GM18520 (cell line): ENCODE measurements around the gene RALB.
"Not testable (repeated sequence)": the region's sequence is repeated elsewhere in the genome, so short reads cannot be mapped to it uniquely, and the experiment has no call there.

Experiments
- ATAC-seq: cut with Tn5 transposase; IDR thresholded peaks from one replicate; pipeline ENCODE4 v1.9.1; 2021; ENCODE audit not compliant: unreplicated experiment

Gene RALB

DNA sequence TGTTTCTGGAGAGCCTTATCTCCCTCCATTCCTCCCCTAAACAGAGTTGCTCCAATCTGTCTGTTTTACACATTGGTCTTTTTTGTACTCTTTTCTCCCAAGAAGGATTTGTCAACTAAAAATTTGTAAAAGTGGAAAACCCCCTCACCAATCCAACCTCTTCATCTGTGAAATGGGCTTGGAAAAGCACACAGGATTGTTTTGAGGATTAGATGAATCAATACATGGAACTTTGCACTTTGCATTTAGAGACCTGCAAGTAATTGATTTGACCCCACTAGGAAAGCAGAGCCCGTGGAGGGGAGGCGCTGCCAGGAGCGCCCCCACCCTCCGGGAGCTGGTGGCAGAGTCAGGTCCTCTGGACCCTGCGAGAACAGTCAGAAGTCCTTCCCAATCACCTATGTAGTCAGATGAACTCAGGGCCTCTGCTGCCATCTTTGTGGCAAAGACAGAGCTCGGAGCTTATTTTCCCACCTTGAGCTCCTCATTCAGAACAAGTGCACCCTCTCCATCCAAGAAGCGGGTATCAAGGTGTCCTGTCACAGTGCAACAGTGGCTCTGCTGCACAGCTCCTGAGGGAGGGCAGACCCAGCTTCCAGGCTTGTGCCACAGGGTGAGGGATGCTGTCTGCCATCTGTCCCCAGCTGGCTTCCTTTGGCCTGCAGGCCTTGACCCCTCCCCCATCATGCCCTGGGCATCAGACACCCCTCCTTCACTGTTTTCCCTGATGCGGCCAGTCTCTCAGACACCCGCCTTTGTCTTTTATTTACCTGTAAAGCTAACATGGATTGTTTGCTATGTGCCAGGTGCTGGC is 27.7 kb upstream of the RALB start:
- no peak for ATAC-seq

DNA sequence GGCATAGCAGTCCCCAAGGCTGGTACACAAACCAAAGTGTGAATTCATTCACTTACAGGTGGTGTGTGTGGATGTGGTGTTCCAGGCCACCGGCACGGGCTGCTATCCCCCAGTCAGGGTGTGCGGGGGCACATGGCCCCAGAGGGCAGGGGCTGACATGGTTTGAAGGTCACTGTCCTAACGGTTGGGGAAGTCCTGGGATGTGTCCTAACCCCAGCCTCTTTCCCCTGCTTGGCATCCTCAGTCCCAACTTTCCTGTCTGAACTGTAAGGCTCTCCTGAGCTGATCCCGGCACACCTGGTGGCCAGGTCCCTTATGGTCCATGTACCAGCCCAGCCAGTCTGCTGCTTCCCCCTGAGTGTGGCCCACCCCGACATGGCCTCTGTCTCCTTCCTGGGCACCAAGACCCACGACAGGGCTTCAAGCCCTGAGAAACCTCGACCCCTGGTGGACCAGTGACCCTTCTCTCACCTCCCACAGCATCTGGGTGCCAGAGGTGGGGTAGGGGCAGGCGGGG is 27.0 kb upstream of the RALB start:
- ATAC-seq = no peak

DNA sequence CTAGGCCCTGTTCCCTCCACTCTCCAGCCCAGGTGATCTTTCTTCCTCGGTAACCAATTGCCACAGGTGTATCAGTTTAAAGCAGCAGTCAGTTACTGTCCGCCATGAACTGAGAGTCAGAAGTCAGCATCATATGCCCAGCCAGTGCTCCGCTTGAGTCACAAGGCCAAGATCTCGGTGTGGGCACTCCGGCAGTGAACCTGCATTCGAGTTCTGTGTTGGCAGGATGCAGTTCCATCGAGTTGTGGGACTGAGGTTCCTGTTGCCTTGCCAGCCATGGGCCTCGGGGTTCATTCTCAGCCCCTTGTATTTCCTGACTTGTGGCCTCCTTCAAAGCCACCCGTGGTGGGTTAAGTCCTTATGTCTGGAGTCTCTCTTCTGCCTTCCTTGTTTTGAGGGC is 26.3 kb upstream of the RALB start:
- no peak for ATAC-seq

DNA sequence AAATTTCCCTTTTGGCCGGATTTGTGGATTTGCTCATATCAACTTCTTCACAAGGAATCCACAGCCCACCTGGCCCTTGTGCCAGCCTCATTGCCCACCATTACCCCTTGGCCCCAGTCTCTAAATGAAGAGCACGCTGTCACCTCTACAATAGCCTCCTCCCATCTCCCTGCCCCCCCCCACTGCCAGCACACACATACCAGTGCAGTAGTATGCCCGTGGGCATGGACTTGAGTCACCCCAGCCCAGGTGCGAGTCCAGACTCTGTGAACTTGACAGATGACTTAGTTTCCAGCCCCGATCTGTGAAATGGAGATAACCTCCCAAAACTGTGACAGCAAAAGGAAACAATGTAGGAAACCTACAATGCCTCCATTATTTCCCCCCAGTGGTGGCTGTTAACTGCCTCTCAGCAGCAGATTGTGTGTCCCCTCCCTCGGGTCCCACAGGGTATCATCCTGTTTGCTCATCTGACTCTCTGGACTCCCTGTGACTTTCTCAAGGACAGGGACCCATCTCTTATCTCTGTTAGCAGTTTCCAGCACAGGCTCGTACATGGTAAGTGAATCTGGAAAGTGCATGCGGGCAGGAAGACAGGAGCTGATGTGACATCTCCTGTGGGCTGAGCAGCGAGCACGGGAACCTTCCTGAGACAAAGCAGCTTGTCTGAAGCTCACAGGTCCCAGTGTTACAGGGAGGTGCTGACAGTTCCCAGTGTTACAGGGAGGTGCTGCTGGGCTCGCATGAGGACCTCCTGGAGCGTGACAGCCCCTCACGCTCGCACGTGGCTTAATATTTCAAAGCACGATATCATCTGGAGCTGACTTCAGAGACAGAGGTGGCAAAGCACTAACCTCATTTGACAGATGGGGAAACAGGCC is 25.3 kb upstream of the RALB start:
- no peak for ATAC-seq

DNA sequence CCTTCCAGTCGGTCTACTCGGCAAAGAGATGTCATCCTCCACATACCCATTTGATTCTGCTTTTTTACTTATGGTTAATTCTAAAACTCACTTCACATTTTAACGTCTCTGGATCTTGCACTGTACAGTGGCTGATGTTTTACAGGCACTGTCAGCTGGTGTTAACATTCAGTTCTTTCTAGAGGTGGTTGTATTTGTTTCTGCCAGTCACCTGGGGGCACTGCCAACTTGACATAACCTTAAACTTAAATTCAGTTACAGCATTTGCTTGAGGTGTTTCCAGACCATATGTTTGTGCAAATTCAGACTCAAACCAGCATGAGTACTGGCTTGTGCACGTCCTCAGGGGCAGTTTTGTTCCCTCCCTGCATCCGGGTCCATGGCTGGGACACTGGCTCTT is 24.1 kb upstream of the RALB start:
- no peak for ATAC-seq

DNA sequence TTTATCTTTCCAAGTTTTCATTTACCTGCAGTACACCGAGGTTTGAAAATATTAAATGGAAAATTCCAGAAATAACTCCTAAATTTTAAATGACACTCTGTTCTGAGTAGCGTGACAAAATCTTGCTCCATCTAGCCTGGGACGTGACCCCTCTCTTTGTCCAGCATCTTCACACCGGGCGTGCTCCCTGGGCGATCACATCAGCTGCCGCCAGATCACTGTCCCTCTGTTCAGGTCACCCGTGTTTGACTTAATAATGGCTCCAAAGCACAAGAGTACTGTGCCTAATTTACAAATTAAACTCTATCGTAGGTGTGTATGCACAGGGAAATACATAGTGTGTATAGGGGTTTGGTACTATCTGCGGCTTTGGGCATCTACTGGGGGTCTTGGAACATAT is 23.3 kb upstream of the RALB start:
- ATAC-seq = no peak

DNA sequence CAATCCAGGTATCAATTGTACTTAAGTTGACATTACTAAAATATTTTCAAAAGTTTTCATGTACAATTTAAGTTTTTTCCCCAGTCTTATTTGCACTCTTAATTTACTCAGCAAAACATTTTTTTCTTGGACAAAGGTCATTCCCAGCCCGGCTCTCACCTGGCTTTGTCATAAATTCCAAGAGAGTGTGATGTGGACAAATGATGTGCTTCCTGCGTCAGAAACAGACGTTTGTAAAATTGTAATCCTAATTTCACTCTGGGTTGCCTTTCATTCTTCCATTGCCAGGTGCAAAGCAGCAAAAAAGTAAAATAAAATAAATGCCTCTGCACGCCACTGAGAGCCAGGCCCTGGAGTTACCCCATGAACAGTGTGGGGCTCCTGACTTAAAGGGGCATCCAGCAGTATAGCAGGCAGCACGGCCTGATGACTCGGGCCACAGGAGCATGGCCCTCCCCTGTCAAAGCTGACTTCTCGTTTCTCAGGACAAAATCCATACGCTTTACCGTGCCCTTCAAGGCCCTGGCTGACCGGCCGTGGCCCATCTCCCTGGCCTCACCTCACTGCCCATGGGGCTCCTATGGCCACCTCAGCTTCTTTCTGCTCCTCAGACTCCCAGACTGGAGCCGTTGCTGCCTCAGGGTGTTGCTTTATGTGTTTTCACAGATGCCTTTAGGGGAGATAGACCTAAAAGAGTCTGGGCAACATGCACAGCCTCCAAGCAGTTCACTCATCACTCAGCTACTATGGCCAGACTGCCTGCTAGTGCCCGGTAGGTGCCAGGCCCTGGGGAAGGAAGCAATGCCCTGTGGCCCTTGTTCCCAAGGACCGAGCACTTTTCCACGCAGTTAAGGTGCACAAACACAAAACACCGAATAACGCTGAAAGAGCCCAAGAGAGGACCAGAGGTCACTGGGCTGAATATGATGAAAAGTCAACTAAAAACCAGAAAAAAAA is 21.9 kb upstream of the RALB start:
- ATAC-seq = no peak

DNA sequence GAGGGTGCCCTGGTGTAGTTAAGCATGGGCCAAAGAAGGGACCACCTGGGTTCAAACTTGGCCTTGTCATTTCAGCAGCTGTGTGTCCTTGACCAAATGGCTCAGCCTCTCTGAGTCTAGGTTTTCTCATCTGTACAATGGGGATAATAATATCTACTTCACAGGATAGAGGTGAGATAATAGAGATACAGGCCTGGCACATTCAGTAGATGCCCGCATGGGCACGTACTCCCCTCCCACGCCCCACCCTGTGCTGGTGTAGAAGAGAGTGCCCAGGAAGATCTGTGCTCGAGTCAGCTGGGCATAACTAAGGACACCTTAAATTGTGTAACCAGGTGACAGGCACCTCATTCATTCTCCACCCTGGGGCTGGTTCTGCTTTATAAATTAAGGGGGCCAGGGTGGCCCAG is 21.1 kb upstream of the RALB start:
- ATAC-seq = peak; percentile 9

DNA sequence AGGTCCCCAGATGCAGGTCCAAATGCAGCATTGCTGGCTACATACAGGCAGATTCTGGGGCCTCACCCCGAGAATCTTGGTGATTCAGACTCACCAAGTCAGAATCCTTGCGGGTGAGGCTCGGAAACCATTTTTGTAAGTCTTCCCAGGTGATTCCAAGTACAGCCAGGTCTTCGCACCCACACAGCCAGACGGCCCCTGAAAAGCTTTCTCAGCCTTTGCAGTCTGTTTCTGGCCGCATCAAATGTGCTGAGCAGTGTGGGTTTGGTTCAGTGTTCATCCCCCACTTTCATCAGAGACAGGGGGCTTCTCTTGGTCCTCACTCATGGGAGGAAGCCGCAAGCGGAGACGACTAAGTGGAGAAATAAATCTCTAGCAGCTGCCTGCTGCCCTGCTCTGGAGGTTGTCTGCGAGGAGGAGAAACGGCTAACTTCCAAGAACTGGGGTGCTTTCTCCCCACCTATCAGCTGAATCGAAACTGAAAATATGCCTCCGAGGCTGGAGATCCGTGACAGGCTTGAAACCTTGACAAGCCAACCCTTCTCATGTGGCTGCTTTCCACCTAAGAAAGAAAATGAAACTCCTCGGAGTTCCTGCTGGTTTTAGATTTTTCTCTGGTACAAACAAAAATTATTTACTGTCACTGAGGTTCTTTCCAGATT is 20.5 kb upstream of the RALB start:
- peak; percentile 66 for ATAC-seq

DNA sequence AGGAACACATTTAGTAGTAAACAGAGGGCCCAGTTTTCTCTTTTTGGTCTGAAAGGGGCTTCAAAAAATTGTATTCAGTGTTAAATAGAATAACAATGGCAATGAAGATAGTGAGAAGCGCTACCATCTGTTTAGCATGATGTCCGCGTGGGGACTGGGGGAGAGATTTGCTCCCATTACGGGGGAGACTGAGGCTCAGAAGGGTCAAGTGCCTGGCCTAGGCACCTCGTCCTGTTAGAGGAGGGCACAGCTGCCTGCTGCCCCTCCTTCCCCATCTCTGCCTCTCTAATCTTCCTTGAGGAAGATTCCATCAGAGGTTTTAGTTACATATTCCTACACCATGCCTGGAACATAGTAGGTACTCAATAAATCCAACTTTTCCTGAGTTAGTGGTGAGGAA is 19.4 kb upstream of the RALB start:
- no peak for ATAC-seq

DNA sequence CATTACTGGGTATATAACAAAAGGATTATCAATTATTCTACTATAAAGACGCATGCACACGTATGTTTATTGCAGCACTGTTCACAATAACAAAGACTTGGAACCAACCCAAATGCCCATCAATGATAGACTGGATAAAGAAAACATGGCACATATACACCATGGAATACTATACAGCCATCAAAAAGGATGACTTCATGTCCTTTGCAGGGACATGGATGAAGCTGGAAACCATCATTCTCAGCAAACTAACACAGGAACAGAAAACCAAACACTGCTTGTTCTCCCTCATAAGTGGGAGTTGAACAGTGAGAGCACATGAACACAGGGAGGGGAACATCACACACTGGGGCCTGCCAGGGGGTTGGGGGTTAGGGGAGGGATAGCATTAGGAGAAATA is 17.5 kb upstream of the RALB start:
- not testable (repeated sequence) for ATAC-seq

DNA sequence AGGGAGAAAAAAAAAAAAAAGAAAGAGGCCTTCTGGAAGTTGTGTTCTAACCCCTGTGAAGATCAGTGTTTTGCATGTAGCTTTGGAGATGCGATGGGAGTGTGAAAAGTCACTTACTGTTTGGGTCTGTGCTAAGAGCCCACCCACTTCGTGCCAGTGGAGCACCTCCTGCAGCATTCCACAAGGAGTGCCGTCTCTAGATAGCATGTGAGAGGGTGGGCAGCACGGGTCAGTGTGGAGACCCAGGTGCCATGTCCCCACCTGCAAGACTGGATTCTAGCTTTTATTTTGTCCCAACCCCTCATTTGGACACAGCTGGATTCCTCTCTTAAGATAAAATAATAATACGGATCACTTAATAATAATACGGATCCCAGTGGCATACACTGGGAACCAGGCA is 17.0 kb upstream of the RALB start:
- no peak for ATAC-seq

DNA sequence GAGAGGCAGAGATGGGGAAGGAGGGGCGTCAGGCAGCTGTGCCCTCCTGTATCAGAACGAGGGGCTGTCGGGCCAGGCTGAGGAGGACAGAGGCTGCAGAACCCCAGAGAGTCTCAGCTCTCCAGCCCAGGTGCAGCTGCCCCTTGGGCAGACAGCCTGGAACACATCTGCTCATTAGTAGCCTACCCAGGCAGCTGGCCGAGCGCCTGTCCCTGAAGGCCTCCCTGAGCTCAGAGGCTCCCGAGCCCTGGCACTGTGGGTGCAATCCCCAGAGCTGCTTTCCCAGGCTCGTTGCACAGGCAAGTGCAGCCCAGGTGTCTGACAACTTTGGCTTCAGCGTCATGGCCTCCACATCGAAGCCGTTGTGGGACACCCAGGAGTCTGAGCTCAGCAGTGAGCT is 16.3 kb upstream of the RALB start:
- ATAC-seq = no peak

DNA sequence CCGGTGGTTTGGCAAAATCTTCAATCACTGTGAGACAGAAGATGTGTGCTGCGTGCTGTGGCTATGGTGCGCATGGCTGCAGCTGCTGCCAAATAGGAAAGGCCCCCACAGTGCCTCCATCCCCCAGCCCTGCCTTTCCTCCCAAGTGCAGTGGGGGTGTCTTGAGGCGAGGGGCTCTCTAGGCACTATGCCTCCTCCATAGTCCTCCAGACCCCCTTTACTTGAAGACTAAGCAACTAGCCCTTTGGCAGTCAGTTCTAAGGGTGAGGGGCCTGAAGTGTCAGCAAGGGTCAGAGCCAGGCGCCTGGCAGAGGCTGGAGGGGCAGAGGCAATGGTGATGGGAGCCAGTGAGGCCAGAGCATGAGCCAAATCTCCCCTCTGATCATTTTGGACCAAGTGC is 15.9 kb upstream of the RALB start:
- no peak for ATAC-seq

DNA sequence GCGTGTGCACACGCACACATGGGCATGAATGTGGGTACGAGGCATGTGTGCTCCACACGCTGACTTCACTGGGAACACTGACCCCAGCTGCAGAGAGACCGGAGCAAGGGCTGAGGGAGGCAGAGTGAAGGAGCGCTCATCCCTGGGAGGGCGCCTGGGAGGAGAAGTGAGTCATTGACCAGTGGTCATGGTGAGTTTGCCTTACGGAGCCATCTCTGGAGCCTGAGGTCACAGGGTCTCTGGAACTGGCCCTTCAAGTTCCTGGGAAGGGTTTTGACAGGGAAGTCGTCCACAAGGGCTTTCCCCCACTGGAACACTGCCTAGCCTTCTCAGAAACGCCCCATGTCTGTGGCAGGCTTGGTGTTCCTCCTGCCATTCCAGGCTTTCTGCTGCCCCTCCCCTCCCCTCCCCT is 15.2 kb upstream of the RALB start:
- no peak for ATAC-seq

DNA sequence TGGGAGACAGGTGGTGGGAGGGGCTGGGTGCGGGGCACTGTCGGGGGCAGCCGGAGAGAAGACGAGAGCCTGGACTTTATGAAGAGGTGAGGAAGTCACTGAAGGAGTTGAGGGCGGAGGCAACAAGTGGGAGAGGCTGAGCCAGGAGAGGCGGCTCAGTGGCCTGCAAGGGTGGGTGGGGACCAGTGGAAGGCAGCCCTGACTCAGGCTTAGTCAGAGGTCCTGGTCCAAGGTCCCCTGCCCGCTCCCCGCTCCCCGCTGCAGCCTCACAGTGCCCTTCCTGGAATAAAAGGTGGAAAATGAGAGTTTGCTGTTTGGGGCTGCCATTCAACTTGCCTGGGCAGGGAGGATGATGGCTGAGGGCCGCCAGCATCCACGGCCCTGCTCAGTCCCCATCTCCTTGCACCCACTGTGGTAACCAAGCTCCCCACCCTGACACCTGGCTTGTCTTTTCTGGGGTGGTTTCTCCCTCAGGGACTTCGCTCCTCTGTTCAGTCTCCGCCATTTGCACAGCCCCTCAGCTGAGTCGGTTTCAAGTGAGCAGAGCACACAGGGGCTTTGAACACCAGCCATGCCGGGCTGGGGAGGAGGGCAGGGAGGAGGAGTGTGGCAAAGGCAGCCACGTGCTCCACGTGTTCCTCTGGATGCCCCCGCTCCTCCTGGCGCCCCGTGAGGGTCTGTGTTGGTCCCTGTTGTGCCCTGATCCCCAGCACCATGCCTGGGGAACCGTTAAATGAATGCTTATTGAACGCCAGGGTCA is 13.7 kb upstream of the RALB start:
- no peak for ATAC-seq

DNA sequence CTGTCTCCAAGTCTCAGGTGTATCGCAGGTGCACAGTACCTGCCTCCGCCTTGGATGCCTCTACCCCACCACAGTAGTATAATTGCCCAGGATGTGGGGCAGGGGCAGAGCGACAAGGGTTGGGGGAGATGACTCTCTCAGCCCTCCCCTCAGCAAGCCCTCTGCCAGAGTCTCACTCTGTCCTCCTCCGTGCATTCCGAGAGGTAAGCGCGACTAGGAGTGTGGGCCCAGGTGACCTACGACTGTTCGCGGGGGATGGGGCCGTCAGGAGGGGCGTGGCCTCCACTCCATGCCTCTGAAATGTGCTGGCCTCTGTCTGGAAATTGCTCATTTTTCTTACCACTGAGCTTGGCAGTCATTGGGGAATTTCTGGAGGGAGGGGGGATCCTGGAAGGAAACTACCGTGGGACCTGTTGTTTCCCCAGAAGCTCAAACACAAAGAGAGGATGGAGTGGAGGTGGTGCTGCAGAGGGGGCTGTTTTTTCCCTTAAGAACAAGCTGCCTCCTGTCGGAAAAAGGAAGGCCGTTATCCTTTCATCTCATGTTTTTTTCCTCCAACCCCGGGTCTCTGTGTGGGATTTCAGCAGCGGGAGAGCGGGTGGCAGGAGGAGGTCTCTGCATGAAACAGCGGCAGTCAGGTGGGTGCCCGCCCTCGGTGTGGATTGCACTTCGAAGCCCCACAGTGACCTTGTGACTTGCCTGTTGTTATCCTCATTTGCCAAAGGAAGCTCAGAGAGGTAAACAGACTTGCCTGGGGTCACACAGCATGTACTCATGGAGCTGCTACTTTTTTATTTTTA is 13.0 kb upstream of the RALB start:
- no peak for ATAC-seq

DNA sequence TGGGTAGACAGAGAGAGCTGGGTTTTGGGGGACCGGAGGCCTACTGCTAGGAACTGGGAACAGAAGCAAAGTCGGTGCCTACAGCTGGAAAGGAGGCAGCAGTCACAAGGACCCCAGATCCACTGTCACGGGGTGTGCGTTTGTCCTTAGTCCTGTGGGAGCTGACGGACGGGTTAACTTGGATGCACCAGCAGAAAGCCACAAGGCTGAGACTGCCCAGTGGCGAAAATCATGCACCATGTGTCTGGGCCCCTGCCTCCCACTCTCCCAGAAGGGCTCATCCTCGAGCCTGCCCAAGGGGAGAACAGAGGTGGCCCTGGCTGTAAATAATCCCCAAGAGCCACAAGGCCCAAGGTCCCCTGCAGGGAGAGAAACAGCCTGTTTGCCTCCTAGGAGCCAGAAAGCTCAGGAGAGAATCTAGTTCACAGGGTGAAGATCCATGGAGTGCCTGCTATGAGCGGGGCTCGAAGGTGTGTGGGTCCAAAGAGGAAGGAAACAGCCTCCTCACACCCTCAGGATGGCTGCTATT is 11.7 kb upstream of the RALB start:
- ATAC-seq = no peak

DNA sequence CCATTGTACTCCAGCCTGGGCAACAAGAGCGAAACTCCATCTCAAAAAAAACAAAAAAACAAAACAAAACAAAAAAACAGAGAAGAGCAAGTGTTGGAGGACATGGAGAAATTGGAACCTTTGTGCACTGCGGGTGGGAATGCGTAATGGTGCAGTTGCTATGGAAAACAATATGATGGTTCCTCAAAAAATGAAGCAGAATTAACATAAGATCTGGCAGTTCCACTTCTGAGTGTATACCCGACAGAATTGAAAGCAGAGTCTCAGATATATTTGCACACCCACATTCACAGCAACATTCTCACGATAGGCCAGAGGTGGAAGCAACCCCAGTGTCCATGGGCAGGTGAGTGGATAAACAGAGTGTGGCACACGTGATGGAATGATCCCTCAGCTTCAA is 11.0 kb upstream of the RALB start:
- no peak for ATAC-seq
